Dedifferentiated amniotic fluid mesenchymal stem cell (primary cell): ENCODE measurements around the gene RFTN2.
"Not testable (repeated sequence)": the region's sequence is repeated elsewhere in the genome, so short reads cannot be mapped to it uniquely, and the experiment has no call there.

Experiments
- DNase-seq: peaks from one replicate; pipeline ENCODE4 v3.0.0-alpha.2; 2016; ENCODE audit errors: extremely low spot score

RFTN2 gene

GRCh38 chr2:197675246-197675645, at the start of gene RFTN2:
Gene RFTN2 (minus strand): TSS chr2:197675587. CDS start chr2:197675458, 129 bp downstream.
- peak; percentile 21 for DNase-seq

GRCh38 chr2:197717863-197718262, 42.5 kb upstream of the RFTN2 start:
- DNase-seq = no peak

- DNase-seq = no peak
These were observed 37.9 kb upstream of the RFTN2 start for GRCh38 chr2:197713271-197713670.

GRCh38 chr2:197711578-197711977, 36.2 kb upstream of the RFTN2 start:
- DNase-seq = no peak

GRCh38 chr2:197710424-197711042, 35.1 kb upstream of the RFTN2 start:
- no peak for DNase-seq

- not testable (repeated sequence) for DNase-seq
These were observed 33.8 kb upstream of the RFTN2 start for GRCh38 chr2:197709140-197709539.

GRCh38 chr2:197708331-197708730, 32.9 kb upstream of the RFTN2 start:
- DNase-seq = peak; percentile 19

GRCh38 chr2:197707316-197708213, 32.2 kb upstream of the RFTN2 start:
- DNase-seq = peak; percentile 68

- no peak for DNase-seq
These were observed 31.4 kb upstream of the RFTN2 start for GRCh38 chr2:197706839-197707207.

GRCh38 chr2:197705912-197706838, 30.8 kb upstream of the RFTN2 start:
- DNase-seq = no peak

GRCh38 chr2:197705121-197705911, 29.9 kb upstream of the RFTN2 start, which contains the start of gene MARS2:
Gene MARS2 (plus strand): TSS chr2:197705369. CDS start chr2:197705406, 37 bp downstream.
- peak; percentile 89 for DNase-seq

GRCh38 chr2:197704434-197705120, 29.2 kb upstream of the RFTN2 start:
- no peak for DNase-seq

- DNase-seq = no peak
These were observed 25.6 kb upstream of the RFTN2 start for GRCh38 chr2:197700960-197701359.

GRCh38 chr2:197699724-197700123, 24.3 kb upstream of the RFTN2 start:
- not testable (repeated sequence) for DNase-seq

GRCh38 chr2:197696571-197696970, 21.2 kb upstream of the RFTN2 start:
- DNase-seq = not testable (repeated sequence)

GRCh38 chr2:197695971-197696370, 20.6 kb upstream of the RFTN2 start:
- DNase-seq = not testable (repeated sequence)

GRCh38 chr2:197695206-197695605, 19.8 kb upstream of the RFTN2 start:
- DNase-seq = not testable (repeated sequence)

GRCh38 chr2:197677483-197677882, 2.1 kb upstream of the RFTN2 start:
- DNase-seq = no peak

GRCh38 chr2:197677056-197677455, 1.7 kb upstream of the RFTN2 start:
- DNase-seq = no peak

- peak; percentile 85 for DNase-seq
These were observed 363 bp upstream of the RFTN2 start for GRCh38 chr2:197675711-197676188.
